Colonic mucosa (tissue), 4 donors: ENCODE measurements around the gene SUPV3L1. TPM values are rescaled to one million over a fixed set of nuclear protein-coding genes. Genes with fewer than 3 reads are reported as not detected.
"Not testable (repeated sequence)": the region's sequence is repeated elsewhere in the genome, so short reads cannot be mapped to it uniquely, and the experiment has no call there.

Experiments
- DNase-seq: peaks from one replicate; pipeline ENCODE4 v3.0.0-alpha.2; 2020
- H3K27ac ChIP-seq: fragments of 200-600 bp; one replicate; pipeline ENCODE4 v1.8.0; 2021
- H3K27me3 ChIP-seq: fragments of 200-600 bp; one replicate; pipeline ENCODE4 v1.8.0; 2021
- H3K36me3 ChIP-seq: fragments of 200-600 bp; one replicate; pipeline ENCODE4 v1.8.0; 2021
- H3K4me1 ChIP-seq: fragments of 200-600 bp; one replicate; pipeline ENCODE4 v1.8.0; 2021; ENCODE audit warnings: mild to moderate bottlenecking
- H3K4me3 ChIP-seq: fragments of 200-600 bp; one replicate; pipeline ENCODE4 v1.8.0; 2021
- H3K9ac ChIP-seq, 2 donors: one replicate each; pipeline ENCODE4 v1.7.0; 2013; ENCODE audit warnings: control low read depth in 2 of 2, low read depth in 2 of 2, low read length in 2 of 2
- H3K9me3 ChIP-seq: fragments of 200-600 bp; one replicate; pipeline ENCODE4 v1.8.0; 2021
- intact Hi-C: fragments of 100-400 bp; cut with DNase I; formaldehyde crosslinking; loops from one replicate; pipeline ENCODE4 v1.14.1; 2022
- total RNA-seq, 2 donors: library from RNA; stranded (reverse); fragmentation: NEBNext Ultra II Directional in 1 of 2; extraction: Animal tissue kit (Norgen Biotek cat#: 25700) in 1 of 2; gene quantifications; one replicate each; pipeline ENCODE4 v1.2.1, GENCODE V29; 2021
- TF ChIP-seq, protein P1 (sequence below): fragments of 200-600 bp; IDR thresholded peaks from one replicate; pipeline ENCODE4 v1.8.0; 2022; ENCODE audit warnings: antibody characterized with exemption, mild to moderate bottlenecking
- donor health status: healthy.
- donor health status: DM: no; HTN: no; CAD: no.
- donor health status: DM: no; HTN: no; CAD: no.

SUPV3L1 gene
- total RNA-seq, 2 donors from 2014 or later, result 26.8 to 35.3 TPM

DNA sequence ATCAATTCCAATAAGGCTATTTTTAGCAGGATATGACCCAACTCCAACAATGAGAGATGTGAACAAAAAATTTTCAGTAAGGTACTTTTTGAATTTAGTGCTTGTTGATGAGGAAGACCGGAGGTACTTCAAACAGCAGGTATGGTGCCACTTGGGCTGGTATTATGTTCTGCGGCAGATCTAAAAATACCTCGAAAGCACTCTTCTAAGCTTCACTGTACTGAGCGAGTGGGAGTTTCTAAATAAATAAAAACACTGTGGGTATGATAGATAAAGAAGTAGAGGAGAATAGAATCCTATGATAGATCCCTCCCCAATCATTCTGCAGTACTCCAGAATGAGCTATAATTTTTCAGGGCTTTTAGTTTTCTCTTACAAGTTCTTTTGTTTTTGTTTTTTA, 11.5 kb upstream of the SUPV3L1 start:
- no peak overlapping the region for H3K9ac ChIP-seq
- no peaks in the 10 kb centered on the region for H3K27me3 ChIP-seq
- no peaks in the 10 kb centered on the region for H3K4me1 ChIP-seq
- TF ChIP-seq, protein P1, sequence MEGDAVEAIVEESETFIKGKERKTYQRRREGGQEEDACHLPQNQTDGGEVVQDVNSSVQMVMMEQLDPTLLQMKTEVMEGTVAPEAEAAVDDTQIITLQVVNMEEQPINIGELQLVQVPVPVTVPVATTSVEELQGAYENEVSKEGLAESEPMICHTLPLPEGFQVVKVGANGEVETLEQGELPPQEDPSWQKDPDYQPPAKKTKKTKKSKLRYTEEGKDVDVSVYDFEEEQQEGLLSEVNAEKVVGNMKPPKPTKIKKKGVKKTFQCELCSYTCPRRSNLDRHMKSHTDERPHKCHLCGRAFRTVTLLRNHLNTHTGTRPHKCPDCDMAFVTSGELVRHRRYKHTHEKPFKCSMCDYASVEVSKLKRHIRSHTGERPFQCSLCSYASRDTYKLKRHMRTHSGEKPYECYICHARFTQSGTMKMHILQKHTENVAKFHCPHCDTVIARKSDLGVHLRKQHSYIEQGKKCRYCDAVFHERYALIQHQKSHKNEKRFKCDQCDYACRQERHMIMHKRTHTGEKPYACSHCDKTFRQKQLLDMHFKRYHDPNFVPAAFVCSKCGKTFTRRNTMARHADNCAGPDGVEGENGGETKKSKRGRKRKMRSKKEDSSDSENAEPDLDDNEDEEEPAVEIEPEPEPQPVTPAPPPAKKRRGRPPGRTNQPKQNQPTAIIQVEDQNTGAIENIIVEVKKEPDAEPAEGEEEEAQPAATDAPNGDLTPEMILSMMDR, result no peak
- intact Hi-C loops, result no loop called here
- H3K36me3 ChIP-seq, result no peaks in the 10 kb centered on the region
- H3K27ac ChIP-seq, result no peak overlapping the region
- no peak for DNase-seq
- no peak overlapping the region for H3K4me3 ChIP-seq
- no peaks in the 10 kb centered on the region for H3K9me3 ChIP-seq

DNA sequence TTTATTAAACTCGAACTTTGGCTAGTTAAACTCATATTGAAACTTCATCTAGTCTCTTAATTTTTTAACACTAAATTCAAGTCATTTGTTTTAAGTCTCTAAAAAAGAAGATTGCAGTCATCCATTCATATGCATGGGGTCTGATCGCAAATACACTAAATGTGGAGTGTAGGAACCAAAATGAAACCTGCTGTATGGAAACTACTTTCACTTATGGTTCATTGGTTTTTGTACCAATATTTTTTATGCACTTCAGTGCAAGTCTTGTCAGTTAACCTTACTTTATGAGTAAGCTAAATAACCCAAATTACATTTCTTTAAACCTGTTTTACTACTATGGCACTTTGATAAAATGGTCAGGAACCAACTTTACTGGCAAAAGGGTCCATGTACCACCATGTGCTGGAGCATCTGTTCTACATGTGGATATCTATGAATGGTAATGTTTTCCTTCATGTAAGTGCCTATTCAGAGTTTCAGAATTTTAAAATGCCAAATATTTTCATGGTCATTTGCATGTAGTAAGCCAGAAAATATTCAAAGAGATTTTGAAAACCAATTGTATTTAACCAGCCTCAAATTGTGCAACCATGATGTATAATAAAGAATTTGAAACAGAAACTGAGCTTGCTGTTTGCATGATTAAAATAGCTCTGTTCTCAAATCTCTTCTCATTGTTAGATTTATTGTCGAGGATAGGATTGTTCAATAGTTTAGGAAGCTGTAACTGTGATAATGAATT, 7.6 kb upstream of the SUPV3L1 start:
- no peak overlapping the region for H3K9ac ChIP-seq
- DNase-seq, result no peak
- intact Hi-C loops, result no loop called here
- no peak overlapping the region for H3K27ac ChIP-seq
- H3K4me3 ChIP-seq, result no peak overlapping the region
- H3K36me3 ChIP-seq, result no peaks in the 10 kb centered on the region
- no peaks in the 10 kb centered on the region for H3K9me3 ChIP-seq
- H3K27me3 ChIP-seq, result no peaks in the 10 kb centered on the region
- H3K4me1 ChIP-seq, result no peaks in the 10 kb centered on the region
- TF ChIP-seq, protein P1, result no peak

DNA sequence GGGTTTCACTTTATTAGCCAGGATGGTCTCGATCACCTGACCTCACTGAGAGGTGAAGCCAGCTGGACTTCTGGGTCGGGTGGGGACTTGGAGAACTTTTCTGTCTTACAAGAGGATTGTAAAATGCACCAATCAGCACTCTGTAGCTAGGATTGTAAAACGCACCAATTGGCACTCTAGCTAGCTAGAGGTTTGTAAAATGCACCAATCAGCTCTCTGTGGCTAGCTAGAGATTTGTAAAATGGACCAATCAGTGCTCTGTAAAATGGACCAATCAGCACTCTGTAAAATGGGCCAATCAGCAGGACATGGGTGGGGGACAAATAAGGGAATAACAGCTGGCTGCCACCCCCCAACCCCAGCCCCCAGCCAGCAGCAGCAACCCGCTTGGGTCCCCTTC, 4.7 kb upstream of the SUPV3L1 start:
- H3K9ac ChIP-seq, H3K27ac ChIP-seq, intact Hi-C loops, H3K4me3 ChIP-seq, H3K36me3 ChIP-seq, H3K4me1 ChIP-seq, DNase-seq, H3K27me3 ChIP-seq, H3K9me3 ChIP-seq: not testable (repeated sequence)

DNA sequence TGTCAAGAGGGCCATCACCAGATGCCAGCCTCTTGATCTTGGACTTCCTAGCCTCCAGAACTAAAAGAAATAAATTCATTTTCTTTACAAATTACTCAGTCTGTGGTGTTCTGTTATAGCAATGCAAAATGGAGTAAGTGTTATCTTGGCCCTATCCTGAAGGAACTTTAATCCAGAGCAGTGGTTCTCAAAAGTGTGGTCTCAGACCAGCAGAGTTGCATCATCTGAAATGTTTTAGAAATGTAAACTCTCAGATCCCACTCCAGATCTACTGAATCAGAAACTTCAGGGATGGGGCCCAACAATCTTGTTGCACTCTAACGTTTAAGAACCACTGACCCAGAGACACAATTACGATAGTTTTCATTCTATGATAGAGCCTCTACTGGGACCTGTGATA, 3.2 kb upstream of the SUPV3L1 start:
- H3K4me3 ChIP-seq, result no peak overlapping the region
- no peak overlapping the region for H3K27ac ChIP-seq
- DNase-seq, result no peak
- TF ChIP-seq, protein P1, result no peak
- intact Hi-C loops, result no loop called here
- H3K9ac ChIP-seq, result no peak overlapping the region
- H3K36me3 ChIP-seq, result no peaks in the 10 kb centered on the region
- no peaks in the 10 kb centered on the region for H3K9me3 ChIP-seq
- no peaks in the 10 kb centered on the region for H3K27me3 ChIP-seq
- H3K4me1 ChIP-seq, result peaks cover 4% of the 10 kb centered on the region

DNA sequence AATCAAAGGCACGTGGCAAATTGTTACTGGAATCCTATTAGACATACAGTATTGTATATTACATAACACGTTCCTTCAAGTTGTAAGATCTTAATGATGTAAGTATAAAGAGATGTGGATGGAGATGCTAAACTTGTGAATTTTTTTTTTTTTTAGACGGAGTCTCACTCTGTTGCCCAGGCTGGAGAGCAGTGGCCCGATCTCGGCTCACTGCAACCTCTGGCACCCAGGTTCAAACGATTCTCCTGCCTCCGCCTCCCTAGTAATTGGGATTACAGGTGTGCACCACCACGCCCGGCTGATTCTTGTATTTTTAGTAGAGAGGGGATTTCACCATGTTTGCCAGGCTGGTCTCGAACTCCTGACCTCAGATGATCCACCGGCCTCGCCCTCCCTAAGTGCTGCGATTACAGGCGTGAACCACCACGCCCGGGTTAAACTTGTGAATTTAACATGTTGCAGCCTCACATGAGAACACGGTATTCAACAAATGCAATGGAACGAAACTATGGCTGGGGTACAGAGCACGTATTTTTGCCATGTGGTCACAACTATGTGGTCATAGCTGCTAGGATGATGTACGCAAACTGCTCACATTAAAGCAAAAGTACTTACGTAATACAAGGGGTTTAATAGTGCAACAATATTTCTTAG, 818 bp upstream of the SUPV3L1 start:
- H3K27ac ChIP-seq, result peak overlapping the region; percentile 62
- TF ChIP-seq, protein P1, result no peak
- H3K27me3 ChIP-seq, result no peaks in the 10 kb centered on the region
- H3K4me3 ChIP-seq, result peak overlapping the region; percentile 100
- H3K36me3 ChIP-seq, result no peaks in the 10 kb centered on the region
- peak; percentile 20 for DNase-seq
- peaks cover 4% of the 10 kb centered on the region for H3K4me1 ChIP-seq
- intact Hi-C loops, result no loop called here
- peak overlapping the region in 1 of 2 donors; percentile 98 for H3K9ac ChIP-seq
- no peaks in the 10 kb centered on the region for H3K9me3 ChIP-seq
